C1 segment of cervical spinal cord (tissue), 14 donors: ENCODE measurements around the gene BPIFB4.

Source experiments
- DNase-seq, 14 donors: peaks; one replicate each; lab custom pipeline; 2025; lab: John Stamatoyannopoulos, UW

Gene BPIFB4

GRCh38 chr20:33061658-33062028, 17.8 kb upstream of the BPIFB4 start:
- DNase-seq, result no peak

DNA sequence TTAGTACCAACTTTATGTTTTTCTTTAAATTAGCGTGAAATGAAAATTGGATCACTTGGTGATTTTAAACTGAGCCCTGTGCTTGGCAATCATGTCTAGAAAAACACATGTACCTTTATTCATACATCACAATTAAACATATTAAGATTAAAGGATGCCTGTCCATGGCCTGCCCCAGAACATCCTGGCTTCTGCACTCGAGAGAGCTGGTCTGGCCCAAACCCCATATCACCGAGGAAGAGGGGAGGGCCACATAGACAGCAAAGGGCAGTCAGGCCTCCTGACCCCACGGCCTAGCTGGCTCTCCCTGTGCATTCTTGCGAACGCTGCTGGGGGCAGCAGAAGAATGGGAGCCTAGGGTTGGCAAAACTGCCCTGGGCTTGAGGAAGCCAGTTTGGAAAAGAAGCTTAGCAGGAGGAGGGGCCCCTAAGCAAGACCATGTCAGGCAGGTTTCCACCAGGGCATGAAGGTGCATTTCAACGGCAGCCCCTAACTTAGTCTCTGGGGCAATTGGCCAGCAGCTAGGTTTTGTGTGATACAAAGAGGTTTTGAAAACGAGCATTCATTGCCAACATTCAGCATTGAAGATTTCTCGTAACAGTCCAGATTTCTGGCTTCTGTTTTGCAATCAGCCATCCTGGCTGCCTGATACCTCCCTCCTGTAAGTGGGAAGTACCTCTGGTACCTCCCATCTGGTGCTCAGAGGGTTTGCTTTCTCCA, 17.2 kb upstream of the BPIFB4 start:
- peak in 1 of 14 donors; percentile 10 for DNase-seq

- no peak for DNase-seq
These were observed 16.7 kb upstream of the BPIFB4 start for GRCh38 chr20:33062825-33063149.

DNA sequence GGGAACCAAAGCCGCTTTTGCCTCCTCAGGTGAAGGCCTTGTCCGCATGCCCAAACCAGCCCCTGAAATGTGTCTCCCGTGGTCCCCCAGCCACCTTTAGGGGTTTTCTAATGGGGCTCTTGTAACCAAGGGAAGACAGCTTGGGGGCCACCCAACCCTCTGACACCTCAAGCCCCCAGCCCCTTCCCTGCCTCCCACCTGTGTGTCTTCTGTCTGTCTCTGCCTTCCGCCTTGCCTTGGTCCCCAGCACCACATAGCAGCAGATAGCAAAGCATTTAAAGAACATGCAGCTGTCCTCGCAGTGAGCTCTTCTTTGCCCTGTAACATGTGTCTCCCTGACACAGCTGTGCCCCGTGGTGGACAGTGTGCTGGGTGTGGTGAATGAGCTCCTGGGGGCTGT, 16.2 kb upstream of the BPIFB4 start:
- DNase-seq, result no peak

DNA sequence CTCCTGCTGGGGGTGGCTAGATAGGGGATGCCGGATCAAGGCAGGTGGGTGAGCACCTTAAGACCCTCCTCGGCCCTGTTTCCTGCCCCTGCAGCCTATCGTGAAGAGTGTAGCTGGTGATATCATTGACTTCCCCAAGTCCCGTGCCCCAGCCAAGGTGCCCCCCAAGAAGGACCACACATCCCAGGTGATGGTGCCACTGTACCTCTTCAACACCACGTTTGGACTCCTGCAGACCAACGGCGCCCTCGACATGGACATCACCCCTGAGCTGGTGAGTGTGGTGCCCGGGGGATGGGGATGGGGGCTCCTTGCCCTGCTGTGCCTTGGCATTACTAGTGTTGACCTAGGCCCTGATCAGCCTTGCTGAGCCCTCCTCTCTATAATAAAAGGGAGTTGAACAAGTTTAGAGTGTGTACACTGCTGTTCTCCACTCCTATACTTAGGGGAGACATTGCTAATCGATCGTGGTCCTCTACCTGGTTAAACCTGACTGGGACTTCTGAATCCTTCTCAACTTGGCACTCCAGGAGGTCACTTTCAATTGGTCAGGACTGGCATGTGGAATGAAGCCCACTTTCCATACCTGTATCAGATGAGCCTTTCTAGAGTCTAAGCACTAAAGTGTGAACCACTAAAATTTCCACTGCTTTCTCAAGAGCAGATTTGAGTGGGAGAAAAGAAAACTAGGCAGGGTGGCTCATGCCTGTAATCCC, 14.7 kb upstream of the BPIFB4 start:
- DNase-seq, result no peak

DNA sequence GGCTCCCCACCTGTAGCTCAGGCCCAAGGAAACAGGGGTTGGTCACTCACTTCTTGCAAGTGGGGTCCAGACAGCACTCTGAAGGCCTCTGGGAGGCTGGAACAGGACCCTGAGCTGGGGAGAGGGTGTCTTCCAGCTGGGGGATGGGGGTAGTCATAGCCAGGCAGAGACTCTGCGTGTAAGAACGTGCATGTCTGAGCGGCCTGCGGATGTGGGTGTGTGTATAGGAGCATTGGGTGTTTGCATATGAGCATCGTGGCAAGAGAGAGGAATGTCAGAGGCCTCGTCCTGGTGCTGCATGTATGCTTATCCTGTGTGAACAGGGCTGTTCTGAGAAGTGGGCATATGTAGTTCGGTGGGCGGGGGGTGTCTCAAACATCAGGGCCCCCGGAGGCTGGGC, 13.7 kb upstream of the BPIFB4 start:
- no peak for DNase-seq

DNA sequence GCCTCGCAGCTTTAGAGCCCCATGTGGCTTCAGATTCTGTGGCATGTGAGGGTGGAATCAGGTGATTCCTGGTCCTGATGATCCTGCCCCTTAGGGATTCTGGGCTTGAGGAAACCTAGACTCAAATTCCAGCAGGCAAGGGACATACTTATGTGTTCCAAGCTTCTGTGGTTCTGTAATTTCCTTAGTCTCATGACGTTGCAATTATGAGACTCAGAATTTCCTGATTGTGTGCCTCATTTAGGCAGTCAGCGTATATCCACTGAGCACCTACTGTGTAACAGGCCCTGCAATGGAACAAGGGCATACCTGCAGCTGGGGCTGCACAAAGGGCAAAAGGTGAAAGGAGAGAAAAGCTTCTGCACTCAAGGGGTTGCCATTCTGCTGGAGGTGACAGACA, 11.6 kb upstream of the BPIFB4 start:
- no peak for DNase-seq

- no peak for DNase-seq
These were observed 11.0 kb upstream of the BPIFB4 start for GRCh38 chr20:33068251-33068939.

DNA sequence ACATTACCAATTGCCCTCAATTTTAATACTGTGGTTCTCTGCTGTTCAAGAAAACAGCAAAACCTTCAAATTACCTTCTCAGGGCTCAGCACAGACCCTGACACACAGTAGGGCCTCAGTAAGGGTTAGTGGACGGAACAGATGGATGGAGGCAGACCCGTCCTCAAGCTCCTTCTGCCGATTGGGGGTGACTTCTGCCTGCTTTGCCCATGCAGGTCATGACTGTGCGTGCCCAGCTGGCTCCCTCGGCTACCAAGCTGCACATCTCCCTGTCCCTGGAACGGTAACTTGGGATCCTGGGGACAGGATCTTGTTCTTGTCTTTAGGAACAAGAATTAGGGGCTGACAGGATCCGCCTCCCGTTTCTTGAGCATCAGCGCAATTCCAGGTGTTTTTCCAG, 9.8 kb upstream of the BPIFB4 start:
- no peak for DNase-seq

DNA sequence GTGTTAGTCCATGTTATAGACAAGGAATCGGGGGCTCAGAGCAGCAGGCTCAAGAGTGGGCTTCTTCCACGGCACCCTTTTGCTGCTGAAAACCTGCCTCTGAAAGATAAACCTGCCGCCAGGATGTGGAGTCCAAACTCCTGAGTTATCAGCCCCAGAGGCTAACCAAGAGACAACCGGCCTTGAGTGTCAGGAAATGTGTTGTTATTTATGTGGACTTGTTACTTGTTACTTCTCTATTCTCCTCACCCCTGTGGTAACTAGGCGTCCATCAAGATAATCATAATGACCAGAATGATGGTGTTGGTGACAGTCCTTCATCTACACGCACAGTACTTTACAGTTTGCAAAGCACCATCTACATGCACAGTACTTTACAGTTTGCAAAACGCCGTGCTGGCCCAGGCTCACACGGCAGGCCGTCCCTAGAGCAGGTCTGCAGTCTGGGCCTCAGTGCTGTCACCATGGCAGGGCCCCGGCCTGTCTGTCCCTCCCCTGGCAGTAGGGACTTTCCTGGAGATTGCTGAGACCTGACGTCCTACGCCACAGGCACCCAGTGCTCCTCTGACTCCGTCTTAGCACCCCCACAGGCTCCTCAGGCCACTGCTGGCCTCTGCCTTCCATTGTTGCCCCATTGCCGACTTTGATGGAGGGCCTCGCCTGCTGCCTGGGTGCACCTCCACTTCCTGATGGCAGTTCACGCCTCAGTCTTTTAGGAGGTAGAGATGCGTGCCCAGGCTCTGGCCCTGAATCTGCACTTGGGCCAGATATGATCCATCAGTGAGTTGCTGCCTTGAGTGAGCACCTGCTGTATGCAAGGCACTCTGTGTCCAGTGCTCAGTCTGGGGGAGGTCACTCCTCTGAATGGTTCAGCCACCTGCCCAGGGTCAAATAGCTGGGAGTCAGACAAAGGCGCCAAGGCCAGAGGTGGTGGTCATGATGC, 9.1 kb upstream of the BPIFB4 start:
- DNase-seq, result no peak

DNA sequence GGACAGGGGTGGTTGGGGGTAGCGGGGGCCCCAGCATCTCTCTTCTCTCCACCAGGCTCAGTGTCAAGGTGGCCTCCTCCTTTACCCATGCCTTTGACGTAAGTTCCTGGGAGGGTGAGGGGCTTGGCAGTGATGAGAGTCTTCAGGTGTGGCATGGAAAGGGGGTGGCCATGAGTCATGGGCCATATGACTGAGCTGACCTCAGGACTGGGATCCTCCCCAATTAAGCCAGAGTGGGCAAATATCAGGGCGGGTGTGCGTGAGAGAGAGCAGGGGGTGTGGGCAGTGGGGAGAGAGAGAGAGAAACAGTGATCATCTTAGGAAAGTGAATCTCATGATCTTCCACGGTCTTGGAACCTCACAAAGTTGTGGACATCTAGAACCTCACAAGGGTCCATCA, 8.2 kb upstream of the BPIFB4 start:
- no peak for DNase-seq

GRCh38 chr20:33072362-33072761, 7.1 kb upstream of the BPIFB4 start:
- no peak for DNase-seq

DNA sequence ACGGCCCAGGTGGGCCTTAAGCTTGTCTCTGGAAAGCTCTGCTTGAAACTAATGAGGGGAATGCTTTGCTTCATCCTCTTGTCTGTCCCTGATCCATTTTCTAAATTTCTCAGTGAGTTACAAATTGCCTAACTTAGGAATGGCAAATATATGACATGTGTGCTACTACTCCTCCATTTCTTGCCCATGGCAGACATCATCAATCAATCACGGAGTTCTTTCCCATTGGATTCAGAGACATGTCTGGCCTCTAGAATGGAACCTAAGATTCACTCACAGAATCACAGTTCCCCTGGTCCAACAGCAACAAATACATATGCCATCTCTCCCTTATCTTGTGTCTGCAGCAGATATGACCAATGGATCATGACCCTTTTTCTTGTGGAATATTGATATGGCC, 6.6 kb upstream of the BPIFB4 start:
- DNase-seq, result no peak

GRCh38 chr20:33074675-33075074, 4.8 kb upstream of the BPIFB4 start:
- DNase-seq, result no peak

GRCh38 chr20:33075281-33075680, 4.2 kb upstream of the BPIFB4 start:
- DNase-seq, result no peak

DNA sequence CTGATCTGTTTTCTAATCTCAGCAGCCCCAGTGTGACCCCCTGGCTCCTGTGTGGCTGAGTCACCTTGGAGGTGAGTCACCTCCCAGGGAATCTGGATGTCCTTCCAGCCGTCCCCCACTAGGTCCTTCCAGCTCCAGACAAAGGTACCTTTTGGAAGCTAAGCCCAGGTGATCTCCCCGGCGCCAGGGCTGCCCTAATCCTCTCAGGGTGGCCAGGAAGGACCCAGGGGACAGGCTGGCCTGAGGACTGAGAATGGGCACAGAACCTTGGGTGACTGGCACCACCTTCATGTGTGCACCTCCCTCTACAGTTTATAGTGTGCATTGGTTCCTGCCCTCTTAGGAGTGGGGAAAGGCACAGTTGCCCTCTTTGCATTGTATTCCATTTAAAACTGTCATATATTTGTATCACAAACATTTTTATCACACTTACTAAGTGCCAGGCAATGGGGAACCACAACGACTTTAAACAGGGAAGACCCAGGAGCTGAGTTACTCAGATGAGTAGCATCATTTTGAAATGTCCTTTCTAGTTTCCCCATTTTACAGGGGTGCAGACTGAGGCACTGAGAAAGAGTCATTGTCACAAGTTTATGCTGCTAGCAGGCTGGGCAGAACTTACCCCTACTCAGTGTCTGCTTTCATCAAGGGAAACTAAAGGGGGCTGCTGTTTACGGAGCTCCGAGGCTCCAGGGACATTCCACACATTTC, 2.6 kb upstream of the BPIFB4 start:
- DNase-seq, result peak in 3 of 14 donors; percentile 1 to 5 (median 5)

DNA sequence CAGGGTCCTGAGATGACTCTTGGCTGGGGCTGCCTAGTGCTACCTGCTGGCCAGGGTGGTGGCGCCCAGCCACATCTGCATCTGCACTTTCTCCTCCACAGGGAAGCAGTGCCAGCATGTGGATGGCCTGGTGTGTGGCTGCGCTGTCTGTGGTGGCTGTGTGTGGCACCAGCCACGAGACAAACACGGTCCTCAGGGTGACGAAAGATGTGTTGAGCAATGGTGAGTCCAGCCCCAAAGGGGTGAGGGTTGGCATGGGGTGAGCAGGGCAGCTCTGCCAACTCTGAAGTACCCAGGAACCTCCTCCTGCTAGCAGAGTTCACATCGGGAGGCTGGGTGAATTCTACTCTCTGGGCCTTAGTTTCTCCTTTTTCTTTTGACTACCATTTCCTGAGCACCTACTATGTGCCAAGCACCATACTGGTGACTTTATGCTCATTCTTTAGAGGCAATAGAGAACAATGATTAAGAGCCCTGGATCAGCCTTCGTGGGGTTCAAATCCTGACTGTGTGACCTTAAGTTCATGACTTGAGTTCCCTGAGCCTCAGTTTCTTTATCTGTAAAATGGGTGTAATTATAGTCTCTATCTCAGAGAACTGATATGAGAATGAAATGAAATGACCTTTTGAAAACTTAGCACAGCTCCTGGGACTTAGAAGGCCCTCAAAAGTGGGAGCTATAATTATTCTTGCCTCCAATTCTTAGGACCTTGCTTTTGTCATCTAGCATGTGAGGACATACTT, 2.1 kb downstream of the BPIFB4 start:
- no peak for DNase-seq

DNA sequence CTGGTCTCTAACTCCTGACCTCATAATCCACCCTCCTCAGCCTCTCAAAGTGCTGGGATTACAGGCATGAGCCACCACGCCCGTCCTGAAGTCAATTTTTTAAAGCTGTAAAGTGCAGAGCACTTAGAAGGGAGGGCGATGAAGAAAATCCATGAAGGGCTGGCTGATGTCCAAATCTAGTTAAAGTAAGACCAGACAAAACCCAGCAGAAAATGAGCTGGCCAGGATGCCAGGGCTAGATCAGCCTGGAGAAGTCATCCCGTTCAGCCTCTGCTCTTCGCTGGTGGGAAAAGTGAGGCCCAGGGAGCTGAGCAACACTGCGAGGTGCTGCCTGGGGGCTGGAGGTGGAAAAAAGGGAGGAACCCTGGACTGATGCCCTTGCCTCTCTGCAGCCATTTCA, 3.1 kb downstream of the BPIFB4 start:
- no peak for DNase-seq

DNA sequence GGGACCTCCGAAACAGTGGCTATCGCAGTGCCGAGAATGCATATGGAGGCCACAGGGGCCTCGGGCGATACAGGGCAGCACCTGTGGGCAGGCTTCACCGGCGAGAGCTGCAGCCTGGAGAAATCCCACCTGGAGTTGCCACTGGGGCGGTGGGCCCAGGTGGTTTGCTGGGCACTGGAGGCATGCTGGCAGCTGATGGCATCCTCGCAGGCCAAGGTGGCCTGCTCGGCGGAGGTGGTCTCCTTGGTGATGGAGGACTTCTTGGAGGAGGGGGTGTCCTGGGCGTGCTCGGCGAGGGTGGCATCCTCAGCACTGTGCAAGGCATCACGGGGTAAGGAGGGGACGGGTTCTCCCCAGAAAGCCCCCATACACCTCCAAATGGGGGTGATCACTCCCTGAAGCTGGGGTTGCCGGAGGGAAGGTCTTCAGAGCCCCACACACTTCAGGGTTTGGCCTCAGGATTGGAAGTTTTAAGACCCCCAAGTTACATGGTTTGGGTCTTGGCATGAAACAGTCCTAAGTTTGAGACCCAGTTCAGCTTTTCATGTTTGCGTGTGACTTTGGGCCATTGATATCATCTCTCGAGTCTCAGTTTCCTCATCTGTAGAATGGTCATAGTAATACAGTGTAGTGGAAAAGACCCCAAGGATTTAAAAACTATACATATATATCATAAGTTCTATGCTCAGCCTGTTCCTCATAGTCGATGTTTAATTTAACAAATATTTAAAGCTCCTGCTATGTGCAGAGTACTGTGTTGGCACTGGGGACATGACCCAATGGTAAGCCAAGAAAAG, 4.3 kb downstream of the BPIFB4 start:
- DNase-seq, result no peak

DNA sequence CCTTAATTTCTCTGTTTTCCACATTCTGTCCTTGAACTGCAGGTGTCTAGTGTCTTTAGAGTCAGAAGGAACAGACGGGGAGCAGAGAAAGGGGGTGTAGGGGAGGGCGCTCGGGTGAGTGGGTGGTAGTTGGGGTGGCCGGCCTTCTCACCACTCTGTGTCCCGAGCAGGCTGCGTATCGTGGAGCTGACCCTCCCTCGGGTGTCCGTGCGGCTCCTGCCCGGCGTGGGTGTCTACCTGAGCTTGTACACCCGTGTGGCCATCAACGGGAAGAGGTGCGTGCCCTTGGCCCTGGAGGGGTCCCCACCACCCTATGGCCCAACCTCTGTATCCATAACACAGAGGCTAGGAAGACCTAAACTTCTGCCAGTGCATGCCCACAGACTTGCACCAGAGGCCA, 5.3 kb downstream of the BPIFB4 start:
- DNase-seq, result no peak
